Fibroblast of peridontal ligament (primary cell): Measurements from ENCODE around the gene TM9SF4.
"Not testable (repeated sequence)": the region's sequence is repeated elsewhere in the genome, so short reads cannot be mapped to it uniquely, and the experiment has no call there.

Experiments
- DNase-seq: peaks from one replicate; pipeline ENCODE4 v3.0.0-alpha.2; 2010; ENCODE audit errors: extremely low read depth

Gene TM9SF4

GRCh38 chr20:32189691-32190615 lies 80.4 kb downstream of the TM9SF4 start:
- DNase-seq = peak; percentile 34

- peak; percentile 25 for DNase-seq
These were observed 81.3 kb downstream of the TM9SF4 start for GRCh38 chr20:32190616-32191415.

- DNase-seq = no peak
These were observed 81.9 kb downstream of the TM9SF4 start for GRCh38 chr20:32191422-32191821.

GRCh38 chr20:32191873-32192272 lies 82.4 kb downstream of the TM9SF4 start:
- DNase-seq = no peak

DNA sequence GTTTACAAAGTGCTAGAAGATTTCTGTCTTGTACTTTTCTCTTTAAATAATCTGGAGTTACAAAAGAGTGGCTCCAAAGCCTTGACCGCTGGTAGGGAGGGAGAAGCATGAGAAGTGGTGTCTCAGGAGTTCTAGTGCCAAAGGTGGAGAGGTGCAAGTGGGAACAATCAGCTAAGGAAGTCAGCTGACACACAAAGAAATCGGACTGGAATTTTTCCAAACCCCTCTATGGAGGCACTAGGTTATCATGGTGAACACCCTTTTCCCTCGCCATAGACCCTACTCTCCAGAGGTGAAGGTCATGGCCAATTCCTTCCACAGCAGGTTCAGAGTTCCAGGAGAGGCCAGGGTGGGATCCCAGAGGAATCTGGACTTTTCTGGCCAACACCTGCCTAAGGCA lies 83.2 kb downstream of the TM9SF4 start:
- no peak for DNase-seq

- DNase-seq = not testable (repeated sequence)
These were observed 83.8 kb downstream of the TM9SF4 start for GRCh38 chr20:32193336-32193735.

DNA sequence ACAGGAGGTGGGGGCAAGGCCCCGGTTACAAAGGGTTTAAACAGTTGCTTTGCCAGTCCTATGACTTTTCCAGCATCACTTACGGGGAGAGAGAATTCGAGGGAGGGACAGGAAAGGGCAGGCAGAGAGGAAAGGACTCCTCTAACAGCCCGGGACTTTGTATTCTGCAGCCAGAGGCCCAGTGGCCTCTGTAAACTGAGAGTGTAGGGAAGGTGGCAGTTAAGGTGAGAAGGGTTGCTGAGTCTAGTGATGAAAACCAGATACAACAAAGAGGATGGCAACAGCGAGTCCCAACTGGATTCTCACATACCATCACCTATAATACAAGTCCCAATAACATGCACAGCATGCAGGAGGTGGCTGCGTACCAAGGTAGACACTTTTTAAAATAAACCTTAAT lies 84.5 kb downstream of the TM9SF4 start:
- DNase-seq = no peak

DNA sequence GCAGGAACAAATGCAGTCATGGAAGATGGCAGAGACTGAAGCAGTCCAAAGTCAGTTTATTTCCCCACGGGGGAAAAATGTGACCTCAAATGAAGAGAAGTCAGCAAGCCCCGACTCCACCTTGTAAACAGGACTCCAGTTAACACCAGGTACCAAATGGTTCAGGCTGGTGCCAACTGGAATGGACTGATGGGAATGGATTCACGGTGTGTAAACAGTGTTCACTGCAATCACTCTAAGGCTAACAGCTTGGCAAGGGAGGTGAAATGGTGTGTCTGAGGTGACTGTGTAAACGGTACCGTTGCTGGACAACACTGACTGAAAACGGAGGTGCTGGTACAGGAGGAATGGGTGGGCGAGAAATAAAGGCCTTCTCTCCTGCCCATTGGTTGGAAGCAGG lies 86.1 kb downstream of the TM9SF4 start:
- DNase-seq = no peak

DNA sequence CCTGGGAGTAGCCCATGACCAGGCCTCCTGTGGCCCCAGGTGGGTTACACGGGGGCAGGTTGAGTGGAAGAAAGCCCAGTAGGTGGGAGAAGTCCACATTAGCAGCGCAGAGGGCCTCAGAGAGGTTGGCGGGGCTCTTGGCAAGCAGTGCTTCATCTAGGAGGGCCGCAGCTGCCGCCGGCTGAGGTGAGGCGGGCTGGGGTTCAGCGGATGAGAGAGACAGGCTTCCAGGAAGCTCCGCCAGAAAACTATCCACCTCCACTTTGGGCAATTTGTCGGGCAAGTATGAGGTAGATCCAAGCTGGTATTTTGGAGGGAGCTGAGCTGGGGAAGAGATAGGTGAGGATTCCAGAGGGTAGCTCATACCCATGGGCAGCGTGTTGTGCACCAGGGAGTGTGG lies 87.1 kb downstream of the TM9SF4 start:
- not testable (repeated sequence) for DNase-seq

- DNase-seq = not testable (repeated sequence)
These were observed 87.6 kb downstream of the TM9SF4 start for GRCh38 chr20:32197136-32197535.

- DNase-seq = no peak
These were observed 89.5 kb downstream of the TM9SF4 start for GRCh38 chr20:32199006-32199405.

DNA sequence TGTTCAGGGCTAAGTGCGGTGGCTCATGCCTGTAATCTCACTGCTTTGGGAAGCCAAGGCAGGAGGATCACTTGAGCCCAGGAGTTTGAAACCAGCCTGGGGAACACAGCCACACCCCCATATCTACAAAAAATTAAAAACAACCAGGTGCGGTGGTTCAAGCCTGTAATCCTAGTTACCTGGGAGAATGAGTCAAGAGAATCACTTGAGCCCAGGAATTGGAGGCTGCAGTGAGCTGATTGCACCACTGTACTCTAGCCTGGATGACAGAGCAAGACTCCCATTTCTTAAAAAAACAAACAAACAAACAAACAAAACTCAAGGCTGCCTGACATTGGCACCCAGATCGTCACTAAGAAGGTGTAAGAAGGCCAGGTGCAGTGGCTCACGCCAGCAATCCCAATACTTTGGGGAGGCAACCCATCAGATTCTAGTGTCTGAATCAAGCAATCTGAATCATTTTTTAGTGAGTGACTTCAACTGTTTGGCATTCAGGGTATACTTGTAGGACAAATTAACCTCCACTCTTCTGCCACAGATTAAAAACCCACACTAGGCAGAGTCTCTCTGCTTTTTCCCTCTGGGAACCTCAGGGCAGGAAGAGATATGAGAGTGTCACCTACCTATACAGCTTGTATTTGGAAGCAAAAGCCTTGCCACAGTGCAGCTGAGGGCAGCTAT lies 91.9 kb downstream of the TM9SF4 start:
- DNase-seq = no peak

- no peak for DNase-seq
These were observed 92.5 kb downstream of the TM9SF4 start for GRCh38 chr20:32201977-32202363.

DNA sequence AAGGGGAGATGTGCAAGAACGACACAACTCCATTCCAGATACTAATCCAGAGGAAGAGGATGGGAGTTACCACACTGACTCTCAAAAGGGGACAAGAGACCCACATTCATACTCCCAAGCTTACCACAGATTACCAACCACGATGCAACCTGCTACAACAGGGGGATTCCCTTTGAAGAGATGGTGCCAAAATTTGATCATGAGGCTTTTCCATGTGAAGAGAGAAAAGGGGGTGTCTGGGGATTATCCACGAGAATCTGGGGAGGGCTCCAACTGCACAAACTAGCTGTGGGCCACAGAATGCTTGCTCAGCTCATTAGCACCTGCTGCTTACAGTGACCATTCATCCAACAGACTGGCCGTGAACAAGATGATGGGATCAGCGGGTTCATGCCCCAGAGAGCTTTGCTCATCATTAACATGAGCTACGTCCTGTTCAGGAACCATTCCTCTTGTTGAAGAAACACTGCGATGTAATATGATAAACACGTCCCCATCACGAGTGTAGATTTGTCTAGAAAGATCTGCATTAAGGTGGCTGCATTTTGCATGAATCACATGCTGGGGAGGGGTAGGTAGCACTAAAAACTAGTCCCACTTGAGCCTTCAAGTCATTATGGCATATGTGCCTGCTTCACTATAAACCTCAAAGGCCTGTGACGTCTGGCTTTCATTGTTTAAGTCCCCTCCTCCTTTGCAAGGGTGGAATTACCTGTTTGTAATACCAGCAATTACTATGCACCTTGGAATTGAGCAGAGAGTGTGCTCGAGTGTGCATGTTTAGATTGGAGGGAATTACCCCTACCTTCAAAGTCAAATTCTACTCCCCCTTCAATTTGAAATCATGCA lies 94.1 kb downstream of the TM9SF4 start:
- DNase-seq = no peak

GRCh38 chr20:32204205-32205109 lies 94.9 kb downstream of the TM9SF4 start:
- DNase-seq = no peak

GRCh38 chr20:32205110-32205842 lies 95.8 kb downstream of the TM9SF4 start:
- DNase-seq = peak; percentile 27

- no peak for DNase-seq
These were observed 96.6 kb downstream of the TM9SF4 start for GRCh38 chr20:32205843-32206759.
